Measurements from ENCODE around the gene ZNF8. TPM values are rescaled to one million over a fixed set of nuclear protein-coding genes. Genes with fewer than 3 reads are reported as not detected.

ZNF8 gene
- total and polyA plus RNA-seq, 2 donors (not counting 1 experiment from before 2014, with no cell fraction given), result 3.4 to 8.0 TPM

- no peak for TF ChIP-seq EZH2 (IDR thresholded peaks at IDR 0.05; ENCODE audit: borderline replicate concordance, insufficient read depth, low read depth, low read length, poor library complexity, severe bottlenecking)
- no peak for TF ChIP-seq CTCF (IDR thresholded peaks at IDR 0.05)
- H3K9me3 ChIP-seq (ENCODE audit: control extremely low read depth in 1 of 3, control insufficient read depth in 2 of 3, insufficient read depth in 1 of 3, low read length in 2 of 3), result peaks cover 0 to 3% (median 0%) of the 10 kb centered on the region in 3 donors
- H3K27ac ChIP-seq (ENCODE audit: low read length in 2 of 2), result peak within 1 kb of the TSS; percentile 85 to 93
- peak within 1 kb of the TSS; percentile 97 for H3K27ac Mint-ChIP-seq
- no peaks in the 10 kb centered on the region for H3K27me3 Mint-ChIP-seq
- H3K79me2 ChIP-seq (ENCODE audit: control insufficient read depth, insufficient read depth, low read length), result peaks cover 53% of the 10 kb centered on the region
- H3K9ac ChIP-seq (ENCODE audit: low read length), result peak within 1 kb of the TSS; percentile 84
- ChIA-PET CTCF (interaction anchor here (0.5 to 1.7 kb wide), 4 partner anchors 21 to 160 kb away, joined by 3 to 5 read pairs (median 4); no protein-coding TSS in a partner anchor), POLR2A (interaction anchor here (0.5 to 3.3 kb wide), 6 partner anchors 21 to 253 kb away, joined by 3 to 12 read pairs (median 5); partner anchors contain the start of genes UBE2M, ZNF497, ZNF8 and ZSCAN22)
- DNase-seq (peak; percentile 98), ATAC-seq (ENCODE audit: low read depth) (peak; percentile 98)
- H3K4me1 ChIP-seq (ENCODE audit: control insufficient read depth in 2 of 2, insufficient read depth in 2 of 2, low read length in 2 of 2), result peaks cover 15 to 18% of the 10 kb centered on the region in 2 donors
- peak within 1 kb of the TSS; percentile 79 for H3K4me2 ChIP-seq (replicated peaks; ENCODE audit: low read depth, low read length, poor library complexity, severe bottlenecking)
- peaks cover 0 to 37% of the 10 kb centered on the region in 2 experiments for H3K36me3 ChIP-seq (replicated peaks in 1 of 2; ENCODE audit: control extremely low read depth in 1 of 2, control insufficient read depth in 1 of 2, extremely low read depth in 1 of 2, insufficient read depth in 2 of 2, low read length in 1 of 2)
- H3K4me3 ChIP-seq (ENCODE audit: control extremely low read depth in 1 of 5, extremely low read depth in 1 of 5, insufficient read depth in 1 of 5, low read depth in 2 of 5, low read length in 4 of 5), result peak within 1 kb of the TSS; percentile 39 to 94 (median 88)
- peak within 1 kb of the TSS; percentile 91 for H2AFZ ChIP-seq (ENCODE audit: insufficient read depth, low read depth, low read length, poor library complexity, severe bottlenecking)
- no peaks in the 10 kb centered on the region for H4K20me1 ChIP-seq (ENCODE audit: control insufficient read depth, insufficient read depth, low read length, poor library complexity, severe bottlenecking)
- 2% methylated on average over 51 of the region's 55 CpGs for WGBS (ENCODE audit: insufficient coverage)
- intact Hi-C loops (cut with micrococcal nuclease), result loop anchor here (1.0 to 5.0 kb wide), 15 partner anchors 21 to 1633 kb away; partner anchors contain the start of genes RPS5, TRIM28, ZNF132 and ZNF274
- H3K4me3 Mint-ChIP-seq, result peak within 1 kb of the TSS; percentile 97
- no peaks in the 10 kb centered on the region for H3K27me3 ChIP-seq (replicated peaks in 1 of 4; ENCODE audit: control extremely low read depth in 1 of 4, control insufficient read depth in 3 of 4, insufficient read depth in 4 of 4, low read length in 3 of 4)
- H3K9me3 Mint-ChIP-seq (ENCODE audit: insufficient read depth), result no peaks in the 10 kb centered on the region
- peaks cover 36% of the 10 kb centered on the region for H3K4me1 Mint-ChIP-seq
These were observed 26.5 kb downstream of the ZNF8 start, which contains the start of gene ERVK3-1 for GRCh38 chr19:58305065-58305931. Gene ERVK3-1, plus strand, starts transcription at chr19:58305377. Its CDS starts 6,792 bp downstream, at chr19:58312169.
